Activated CD8-positive, alpha-beta memory T cell treated with anti-CD3 and anti-CD28 coated beads, Interleukin-2, amount 50 U/mL, for 24 hours (primary cell): ENCODE data around the gene FLT4.

Experiments
- DNase-seq: peaks from one replicate; pipeline ENCODE4 v3.0.0-alpha.2; 2020; ENCODE audit errors: extremely low read depth

Gene FLT4

DNA sequence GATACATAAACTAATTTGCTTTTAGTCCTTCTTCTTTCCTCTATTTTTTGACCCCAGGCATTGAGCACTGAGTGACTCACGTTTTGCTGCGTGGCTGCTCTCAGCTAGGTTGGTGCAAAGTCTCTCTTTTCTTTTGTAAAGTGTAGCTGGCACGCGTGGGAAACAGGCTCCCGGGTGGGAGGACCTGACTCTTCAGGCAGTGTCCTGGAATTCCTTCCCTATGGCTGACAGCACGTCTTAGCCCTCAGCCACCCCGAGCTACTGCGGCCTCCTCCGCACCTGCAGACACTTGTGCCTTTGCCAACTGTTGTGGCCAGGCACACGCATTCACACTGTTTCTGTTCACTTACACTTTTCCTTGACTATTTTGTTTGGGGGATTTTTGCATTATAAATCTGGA is 57.2 kb downstream of the FLT4 start:
- no peak for DNase-seq

- DNase-seq: no peak
These were observed 58.0 kb downstream of the FLT4 start, which contains the start of gene SCGB3A1 for GRCh38 chr5:180591311-180591887. SCGB3A1 (minus strand) TSS chr5:180591499; CDS start chr5:180591462, 37 bp downstream.

DNA sequence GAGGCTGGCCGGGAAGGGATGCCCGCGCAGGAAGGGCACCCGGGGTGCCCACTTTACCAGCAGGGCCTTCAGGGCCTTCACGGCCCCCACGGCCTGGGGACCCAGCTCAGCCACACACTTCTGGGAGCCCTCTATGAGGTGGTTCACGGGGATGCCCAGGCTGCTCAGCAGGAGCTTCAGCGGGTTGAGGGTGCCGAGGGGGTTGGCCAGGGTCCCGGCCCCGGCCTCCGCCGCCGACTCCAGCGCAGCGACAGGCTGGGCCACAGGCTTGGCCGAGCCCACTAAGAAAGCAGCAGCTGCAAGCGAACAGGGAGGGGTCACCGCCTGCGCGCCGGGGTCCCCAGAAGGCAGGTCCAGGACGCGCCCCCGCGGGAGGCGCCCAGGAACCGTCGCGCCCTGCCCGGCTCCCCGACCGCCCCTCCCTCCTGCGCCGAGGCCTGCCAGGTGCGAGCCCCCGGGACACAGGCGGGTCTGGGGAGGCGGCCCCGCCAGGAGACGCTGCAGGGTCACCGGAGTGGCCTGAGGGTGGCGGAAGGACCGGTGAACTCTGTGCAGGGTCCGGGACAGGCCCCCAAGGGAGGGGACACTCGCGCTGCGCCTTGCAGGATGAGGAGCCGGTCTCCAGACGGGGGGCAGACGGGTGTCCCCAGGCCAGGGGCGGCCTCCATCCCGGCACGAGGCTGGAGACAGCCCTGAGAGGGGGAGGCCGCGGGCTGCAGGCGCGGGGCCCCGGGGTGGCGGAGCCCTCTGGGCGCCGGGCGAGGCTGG is 58.7 kb downstream of the FLT4 start:
- no peak for DNase-seq

- no peak for DNase-seq
These were observed 59.4 kb downstream of the FLT4 start for GRCh38 chr5:180589771-180590542.

GRCh38 chr5:180586870-180587269 is 62.5 kb downstream of the FLT4 start:
- DNase-seq: no peak

DNA sequence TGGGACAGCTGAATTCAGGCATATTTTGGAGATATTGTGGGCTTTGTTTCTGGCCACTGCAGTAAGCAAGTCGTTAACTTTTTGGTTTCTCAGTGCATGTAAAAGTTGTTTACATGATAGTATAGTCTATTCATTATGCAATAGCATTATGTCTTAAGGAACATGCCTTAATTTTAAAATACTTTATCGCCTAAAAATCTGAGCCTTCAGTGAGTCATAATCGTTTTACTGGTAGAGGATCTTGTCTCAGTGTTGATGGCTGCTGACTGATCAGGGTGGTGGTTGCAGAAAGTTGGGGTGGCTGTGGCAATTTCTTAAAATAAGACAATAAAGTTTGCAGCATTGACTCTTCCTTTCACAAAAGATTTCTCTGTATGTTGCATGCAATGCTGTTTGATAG is 63.2 kb downstream of the FLT4 start:
- no peak for DNase-seq

DNA sequence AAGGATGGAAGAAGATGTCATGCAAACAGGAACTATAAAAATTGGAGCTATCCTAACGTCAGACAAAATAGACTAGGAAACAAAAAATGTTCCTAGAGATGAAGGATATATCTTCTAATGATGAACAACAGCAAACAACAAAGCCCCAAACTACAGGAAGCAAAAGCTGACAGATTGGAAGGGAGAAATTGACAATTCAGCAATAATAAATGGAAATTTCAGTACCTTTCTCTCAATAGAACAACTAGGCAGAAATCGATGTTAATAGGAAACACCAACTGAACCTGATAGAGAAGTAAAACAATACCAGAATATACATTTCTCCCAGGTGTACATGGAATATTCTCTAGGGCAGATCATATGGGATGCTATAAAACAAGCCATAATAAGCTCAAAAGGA is 65.7 kb downstream of the FLT4 start:
- no peak for DNase-seq

DNA sequence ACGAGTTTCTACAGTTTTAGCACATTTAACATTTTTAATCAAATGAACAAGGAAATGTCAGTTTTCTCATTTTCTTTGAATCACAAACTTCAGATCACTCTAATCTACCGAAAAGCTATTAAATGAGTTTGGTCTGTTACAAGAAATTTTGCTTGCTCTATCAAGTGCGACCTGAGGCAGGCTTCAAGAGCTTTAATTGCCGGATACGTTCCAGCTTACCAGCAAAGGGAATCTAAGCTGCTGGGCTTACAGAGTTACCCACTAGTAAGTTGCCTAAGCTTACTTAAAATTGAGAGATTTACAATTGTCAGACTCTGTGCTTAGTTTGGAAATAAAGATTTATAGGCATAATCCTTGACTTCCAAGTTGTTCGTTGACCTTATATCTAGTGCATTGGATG is 68.7 kb downstream of the FLT4 start:
- no peak for DNase-seq

- DNase-seq: no peak
These were observed 73.8 kb downstream of the FLT4 start for GRCh38 chr5:180575571-180575970.

GRCh38 chr5:180568914-180569313 is 80.5 kb downstream of the FLT4 start:
- DNase-seq: no peak

- no peak for DNase-seq
These were observed 85.4 kb downstream of the FLT4 start for GRCh38 chr5:180563994-180564393.

DNA sequence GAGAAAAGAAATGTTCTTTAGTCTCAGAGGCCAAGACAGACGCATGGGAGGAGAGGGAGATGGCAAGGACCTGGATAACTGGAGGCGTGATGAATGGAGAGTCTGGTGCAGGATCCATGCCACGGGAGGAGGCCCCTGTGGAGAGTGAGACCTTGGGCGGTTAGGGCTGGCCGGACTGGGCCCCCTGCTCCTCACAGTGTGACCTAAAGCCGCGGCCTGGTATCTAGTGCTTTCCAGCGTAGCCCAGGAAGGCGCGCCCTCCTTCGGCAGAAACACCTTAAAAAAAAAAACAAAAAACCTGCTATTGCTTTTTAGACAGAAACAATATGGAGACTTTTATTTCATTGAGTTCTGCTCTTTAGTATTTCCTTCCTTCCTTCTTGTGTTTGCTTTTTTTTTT is 91.2 kb downstream of the FLT4 start:
- DNase-seq: no peak

DNA sequence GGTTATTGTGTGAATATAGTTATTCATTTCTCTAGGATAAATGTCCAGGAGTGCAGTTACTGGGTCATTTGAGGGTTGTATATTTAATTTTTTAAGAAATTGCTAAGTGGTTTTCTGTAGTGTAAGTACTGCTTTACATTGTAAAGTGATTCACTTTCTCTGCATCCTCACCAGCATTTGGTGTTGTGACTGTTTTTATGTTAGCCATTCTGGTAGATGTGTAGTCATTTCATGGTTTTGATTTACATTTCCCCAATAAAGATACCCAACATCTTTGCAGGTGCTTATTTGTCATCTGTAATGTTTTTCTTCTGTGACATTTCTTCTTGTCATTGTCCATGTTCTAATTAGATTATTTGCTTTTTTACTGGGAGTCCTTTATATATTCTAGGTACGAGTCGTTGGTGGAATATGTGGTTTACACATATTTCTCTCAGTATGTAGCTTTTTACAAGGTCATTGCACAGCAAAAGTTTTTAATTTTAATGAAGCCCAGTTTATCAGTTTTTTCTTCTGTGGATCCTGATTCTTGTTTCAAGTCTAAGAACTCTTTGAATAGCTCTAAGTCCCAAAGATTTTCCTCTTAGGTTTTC is 92.1 kb downstream of the FLT4 start:
- no peak for DNase-seq

DNA sequence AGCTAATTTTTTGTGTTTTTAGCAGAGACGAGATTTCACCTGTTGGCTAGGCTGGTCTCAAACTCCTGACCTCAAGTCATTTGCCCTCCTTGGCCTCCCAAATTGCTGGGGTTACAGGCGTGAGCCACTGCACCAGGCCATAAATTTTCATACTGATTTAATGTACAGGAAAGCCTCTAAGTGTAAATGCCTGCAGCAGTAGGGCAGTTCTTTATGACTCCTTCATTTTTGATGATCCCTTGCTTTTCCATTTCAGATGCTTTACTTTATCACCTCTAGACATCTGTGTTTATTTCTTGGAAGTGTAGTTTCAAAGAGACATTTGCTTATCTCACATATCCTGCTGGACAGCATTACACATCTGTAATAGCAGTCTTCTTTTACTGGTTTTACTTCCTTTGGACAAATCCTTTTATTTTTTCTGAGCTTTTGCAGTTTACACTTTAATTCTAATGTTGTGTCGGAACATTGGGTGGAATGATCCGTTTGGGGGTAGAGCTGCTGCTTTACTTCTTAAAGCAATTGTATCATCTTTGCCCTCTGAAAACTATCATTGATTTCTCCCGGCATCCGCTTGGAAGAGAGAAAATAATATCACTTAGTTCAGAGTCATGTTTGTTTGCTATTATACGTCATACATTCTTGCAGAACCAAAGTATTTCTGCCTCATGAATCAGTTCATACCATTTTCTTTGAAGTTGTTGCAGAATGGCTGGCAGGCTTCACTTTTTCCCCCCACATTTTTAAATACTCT is 94.1 kb downstream of the FLT4 start:
- no peak for DNase-seq

GRCh38 chr5:180553530-180553929 is 95.9 kb downstream of the FLT4 start:
- no peak for DNase-seq
